Lower leg skin (tissue), 4 donors: Measurements from ENCODE around the gene GPATCH2. TPM values are rescaled to one million over a fixed set of nuclear protein-coding genes. Genes with fewer than 3 reads are reported as not detected.
"Not testable (repeated sequence)": the region's sequence is repeated elsewhere in the genome, so short reads cannot be mapped to it uniquely, and the experiment has no call there.

ENCODE experiments used
- DNase-seq, 2 donors: peaks; one replicate each; pipeline ENCODE4 v3.0.0-alpha.2; 2019; ENCODE audit warnings: low spot score in 2 of 2
- H3K4me3 ChIP-seq: fragments of 200-600 bp; sonication (generic); 2 replicates; pipeline ENCODE4 v1.5.1; 2017; ENCODE audit warnings: mild to moderate bottlenecking, low read depth; ENCODE audit not compliant: poor library complexity, severe bottlenecking
- CTCF ChIP-seq, 3 donors: fragments of 450-650 bp; IDR thresholded peaks; one replicate each; pipeline ENCODE4 v1.5.1; 2016; ENCODE audit warnings: antibody characterized with exemption in 3 of 3, mild to moderate bottlenecking in 3 of 3, moderate library complexity in 2 of 3
- POLR2A ChIP-seq, 2 donors: fragments of 450-650 bp; IDR thresholded peaks; one replicate each; pipeline ENCODE4 v1.6.1; 2016 to 2017; ENCODE audit warnings: antibody characterized with exemption in 2 of 2, mild to moderate bottlenecking in 1 of 2, moderate library complexity in 1 of 2
- WGBS, 2 donors: methylation state at CpG; one replicate each; pipeline ENCODE4 v1.1.5; 2018; 5-methylcytosine and 5-hydroxymethylcytosine counted together
- intact Hi-C: fragments of 100-400 bp; cut with DNase I; formaldehyde crosslinking; loops from one replicate; pipeline ENCODE4 v1.15.0; 2023; ENCODE audit warnings: low total_unique reads
- total RNA-seq, 4 donors: library from RNA; depleted of rRNA; stranded (reverse); fragments of >200 nt; gene quantifications; one replicate each; pipeline ENCODE4 v1.1.0, GENCODE V29; 2016

The GPATCH2 gene
- total RNA-seq, 4 donors from 2014 or later, result 8.7 to 11.7 (median 9.2) TPM

- TF ChIP-seq POLR2A (IDR thresholded peaks at IDR 0.05) (no peak), CTCF (IDR thresholded peaks at IDR 0.05) (no peak)
- intact Hi-C loops, result no loop called here
These were observed 105.0 kb downstream of the GPATCH2 start for GRCh38 chr1:217525773-217526490.

GRCh38 chr1:217524787-217525520, 105.9 kb downstream of the GPATCH2 start:
- WGBS, 2 donors, result 89 to 94% methylated on average over 3 to 4 of the region's 4 CpGs
- DNase-seq, result no peak
- no peak overlapping the region for H3K4me3 ChIP-seq
- intact Hi-C loops, result no loop called here
- no peak for TF ChIP-seq CTCF (IDR thresholded peaks at IDR 0.05)
- no peak for TF ChIP-seq POLR2A (IDR thresholded peaks at IDR 0.05)

More at GRCh38 chr1:217525773-217526490, 105.0 kb downstream of the GPATCH2 start:
- DNase-seq, result no peak
- 70 to 75% methylated on average over 3 of the region's 3 CpGs for WGBS, 2 donors
- H3K4me3 ChIP-seq, result no peak overlapping the region

DNA sequence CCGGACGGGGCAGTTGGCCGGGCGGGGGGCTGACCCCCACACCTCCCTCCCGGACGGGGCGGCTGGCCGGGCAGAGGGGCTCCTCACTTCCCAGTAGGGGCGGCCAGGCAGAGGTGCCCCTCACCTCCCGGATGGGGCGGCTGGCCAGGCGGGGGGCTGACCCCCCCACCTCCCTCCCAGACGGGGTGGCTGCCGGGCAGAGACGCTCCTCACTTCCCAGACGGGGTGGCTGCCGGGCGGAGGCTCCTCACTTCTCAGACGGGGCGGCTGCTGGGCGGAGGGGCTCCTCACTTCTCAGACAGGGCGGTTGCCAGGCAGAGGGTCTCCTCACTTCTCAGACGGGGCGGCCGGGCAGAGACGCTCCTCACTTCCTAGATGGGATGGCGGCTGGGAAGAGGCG, 107.0 kb downstream of the GPATCH2 start:
- H3K4me3 ChIP-seq, intact Hi-C loops, DNase-seq: not testable (repeated sequence)
- 100% methylated on average over 2 to 3 of the region's 28 CpGs for WGBS, 2 donors

DNA sequence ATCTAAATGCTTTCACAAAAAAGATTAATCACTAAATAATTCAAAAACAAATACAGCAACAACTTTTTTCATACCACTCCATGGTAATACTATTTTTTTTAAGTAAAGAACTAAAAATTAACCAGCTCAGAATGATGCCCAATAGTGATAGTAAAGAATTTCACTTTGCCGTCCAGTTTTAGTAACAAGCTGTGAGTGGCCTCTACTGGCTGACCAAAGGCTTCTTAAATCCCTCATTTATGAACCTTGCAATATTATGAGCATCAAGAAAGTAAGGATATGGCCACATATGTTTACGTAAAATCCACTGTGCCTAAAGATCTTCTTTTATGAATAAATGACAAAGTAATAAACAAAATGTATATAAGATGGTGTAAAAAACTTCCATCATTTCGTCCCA, 108.6 kb downstream of the GPATCH2 start:
- H3K4me3 ChIP-seq, result no peak overlapping the region
- TF ChIP-seq CTCF (IDR thresholded peaks at IDR 0.05) (no peak), POLR2A (IDR thresholded peaks at IDR 0.05) (no peak)
- 96 to 97% methylated on average over 3 of the region's 3 CpGs for WGBS, 2 donors
- DNase-seq, result no peak
- intact Hi-C loops, result no loop called here

DNA sequence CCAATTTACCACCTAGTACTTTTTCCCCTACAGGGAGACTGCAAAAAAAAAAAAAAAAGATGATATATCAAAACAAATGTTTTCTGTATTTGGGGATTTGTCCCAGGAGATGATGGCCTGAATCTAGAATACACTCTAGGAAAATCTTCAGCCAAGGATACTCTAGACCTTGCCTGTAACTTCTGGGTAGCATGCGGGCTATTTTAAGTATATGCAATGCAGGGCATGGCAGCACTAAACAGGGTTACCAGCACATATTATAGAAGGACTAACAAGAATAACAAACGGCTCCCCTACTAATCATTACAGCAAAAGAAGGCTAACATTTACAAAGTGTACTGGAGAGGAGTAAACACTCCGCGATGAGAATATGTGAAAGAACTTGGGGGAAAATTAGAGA, 109.6 kb downstream of the GPATCH2 start:
- no peak for DNase-seq
- TF ChIP-seq CTCF (IDR thresholded peaks at IDR 0.05) (no peak), POLR2A (IDR thresholded peaks at IDR 0.05) (no peak)
- 94 to 97% methylated on average over 4 of the region's 4 CpGs for WGBS, 2 donors
- intact Hi-C loops, result no loop called here
- no peak overlapping the region for H3K4me3 ChIP-seq

DNA sequence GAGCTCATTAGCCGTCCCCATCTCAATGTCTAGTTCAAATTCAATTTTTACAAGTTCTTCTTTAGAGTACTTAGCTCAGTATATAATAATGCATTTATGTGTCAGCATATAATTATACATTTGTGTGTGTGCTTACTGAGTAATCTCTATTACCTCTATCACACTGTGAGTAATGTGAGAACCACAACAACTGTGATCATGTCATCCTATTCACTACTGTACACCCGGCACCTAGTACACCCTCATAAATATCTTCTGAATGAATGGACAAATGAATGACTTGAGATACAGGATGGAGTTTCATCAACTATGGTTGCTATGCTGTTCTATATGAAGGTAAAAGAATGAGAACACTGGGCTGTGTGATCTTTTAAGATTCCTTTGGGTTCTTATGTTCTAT, 124.0 kb downstream of the GPATCH2 start:
- 92 to 97% methylated on average over 2 of the region's 2 CpGs for WGBS, 2 donors
- intact Hi-C loops, result no loop called here

More for the DNA sequence above, 124.0 kb downstream of the GPATCH2 start:
- H3K4me3 ChIP-seq, result no peak overlapping the region
- DNase-seq, result no peak
- TF ChIP-seq CTCF (IDR thresholded peaks at IDR 0.05) (no peak), POLR2A (IDR thresholded peaks at IDR 0.05) (no peak)
